NB4 (cell line): ENCODE measurements around the gene ITGB3.
"Not testable (repeated sequence)": the region's sequence is repeated elsewhere in the genome, so short reads cannot be mapped to it uniquely, and the experiment has no call there.

Experiments
- DNase-seq: peaks from one replicate; pipeline ENCODE4 v3.0.0; 2010; ENCODE audit warnings: low read depth
- H3K4me3 ChIP-seq: one replicate; pipeline ENCODE4 v1.5.1; 2011; ENCODE audit warnings: mild to moderate bottlenecking, low read depth, low read length, moderate library complexity
- MYC ChIP-seq: IDR thresholded peaks from 2 replicates; pipeline ENCODE4 v1.6.1; 2011; ENCODE audit warnings: low read depth, low read length
- POLR2A ChIP-seq: IDR thresholded peaks from 2 replicates; pipeline ENCODE4 v1.6.1; 2011; ENCODE audit warnings: mild to moderate bottlenecking; ENCODE audit not compliant: insufficient read length; ENCODE audit errors: extremely low read depth
- TF ChIP-seq, protein P1 (sequence below): IDR thresholded peaks from one replicate; pipeline ENCODE4 v1.5.1; 2012; ENCODE audit warnings: low read depth, low read length
- TF ChIP-seq, protein P2 (sequence below): IDR thresholded peaks from 2 replicates; pipeline ENCODE4 v1.6.1; 2011; ENCODE audit warnings: low read depth, low read length

Gene ITGB3

DNA sequence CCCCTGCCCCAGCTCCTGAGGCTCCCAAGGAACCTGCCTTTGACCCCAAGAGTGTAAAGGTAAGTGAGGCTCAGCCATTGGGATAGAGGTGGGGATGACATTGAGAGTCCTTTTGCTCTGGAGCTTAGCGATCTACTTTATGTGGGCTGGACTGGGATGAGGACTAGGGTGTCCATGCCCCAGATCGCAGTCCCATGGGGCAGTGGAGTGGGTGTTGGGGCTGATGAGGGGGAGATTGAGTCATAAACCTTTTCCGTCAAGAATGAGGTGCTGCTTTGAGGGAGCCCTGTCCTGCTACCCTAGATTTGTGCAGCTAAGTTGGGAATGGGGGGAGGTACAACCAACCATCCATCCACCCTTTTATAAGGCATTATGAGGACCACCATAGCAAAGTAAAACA lies 44.1 kb upstream of the ITGB3 start:
- H3K4me3 ChIP-seq, result no peak overlapping the region
- TF ChIP-seq POLR2A, result no peak
- no peak for TF ChIP-seq MYC
- TF ChIP-seq, protein P1, sequence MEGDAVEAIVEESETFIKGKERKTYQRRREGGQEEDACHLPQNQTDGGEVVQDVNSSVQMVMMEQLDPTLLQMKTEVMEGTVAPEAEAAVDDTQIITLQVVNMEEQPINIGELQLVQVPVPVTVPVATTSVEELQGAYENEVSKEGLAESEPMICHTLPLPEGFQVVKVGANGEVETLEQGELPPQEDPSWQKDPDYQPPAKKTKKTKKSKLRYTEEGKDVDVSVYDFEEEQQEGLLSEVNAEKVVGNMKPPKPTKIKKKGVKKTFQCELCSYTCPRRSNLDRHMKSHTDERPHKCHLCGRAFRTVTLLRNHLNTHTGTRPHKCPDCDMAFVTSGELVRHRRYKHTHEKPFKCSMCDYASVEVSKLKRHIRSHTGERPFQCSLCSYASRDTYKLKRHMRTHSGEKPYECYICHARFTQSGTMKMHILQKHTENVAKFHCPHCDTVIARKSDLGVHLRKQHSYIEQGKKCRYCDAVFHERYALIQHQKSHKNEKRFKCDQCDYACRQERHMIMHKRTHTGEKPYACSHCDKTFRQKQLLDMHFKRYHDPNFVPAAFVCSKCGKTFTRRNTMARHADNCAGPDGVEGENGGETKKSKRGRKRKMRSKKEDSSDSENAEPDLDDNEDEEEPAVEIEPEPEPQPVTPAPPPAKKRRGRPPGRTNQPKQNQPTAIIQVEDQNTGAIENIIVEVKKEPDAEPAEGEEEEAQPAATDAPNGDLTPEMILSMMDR, result no peak
- TF ChIP-seq, protein P2, sequence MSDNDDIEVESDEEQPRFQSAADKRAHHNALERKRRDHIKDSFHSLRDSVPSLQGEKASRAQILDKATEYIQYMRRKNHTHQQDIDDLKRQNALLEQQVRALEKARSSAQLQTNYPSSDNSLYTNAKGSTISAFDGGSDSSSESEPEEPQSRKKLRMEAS, result no peak
- DNase-seq, result no peak

DNA sequence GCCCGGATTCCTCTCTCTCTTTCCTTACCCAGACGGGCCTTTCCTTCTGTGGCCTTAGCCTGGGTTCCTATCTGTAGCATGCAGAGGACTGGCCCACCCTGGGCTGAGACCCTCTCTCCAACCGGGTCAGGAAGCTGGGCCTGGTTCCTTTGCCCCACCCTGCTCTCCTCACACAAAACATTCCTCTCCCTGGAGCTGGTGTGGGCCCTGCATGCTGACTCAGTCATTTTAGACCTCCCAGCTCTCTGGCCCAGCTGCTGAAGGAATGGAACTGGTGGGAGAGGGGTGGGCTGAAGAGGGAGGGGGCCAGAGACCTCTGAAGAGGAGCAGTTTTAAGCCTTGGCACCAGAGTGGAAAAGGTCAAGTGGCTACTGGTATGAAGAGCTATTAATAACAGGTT lies 43.5 kb upstream of the ITGB3 start:
- no peak overlapping the region for H3K4me3 ChIP-seq
- DNase-seq, result no peak
- TF ChIP-seq, protein P1, result no peak
- no peak for TF ChIP-seq MYC
- no peak for TF ChIP-seq POLR2A
- TF ChIP-seq, protein P2, result no peak

DNA sequence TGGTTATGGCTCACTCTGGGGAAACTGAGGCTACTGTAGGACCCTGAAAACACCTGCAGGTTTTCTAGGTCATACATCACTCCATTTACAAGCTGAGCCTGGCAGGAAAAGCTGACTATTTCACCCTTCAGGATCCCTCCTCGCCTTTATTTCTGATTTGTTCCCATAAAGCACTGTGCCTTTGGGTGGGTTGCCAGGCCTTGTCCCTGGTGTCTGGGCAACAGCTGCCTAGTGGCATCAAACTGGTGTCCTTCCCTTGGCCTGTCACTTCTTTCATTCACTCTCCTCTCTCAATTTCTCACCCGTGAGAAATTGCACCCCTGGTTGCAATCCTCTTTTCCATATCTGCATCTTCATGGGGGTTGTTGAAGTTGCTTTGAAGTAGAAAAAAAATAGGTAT lies 42.8 kb upstream of the ITGB3 start:
- TF ChIP-seq, protein P2, result no peak
- TF ChIP-seq POLR2A, result no peak
- DNase-seq, result no peak
- no peak overlapping the region for H3K4me3 ChIP-seq

DNA sequence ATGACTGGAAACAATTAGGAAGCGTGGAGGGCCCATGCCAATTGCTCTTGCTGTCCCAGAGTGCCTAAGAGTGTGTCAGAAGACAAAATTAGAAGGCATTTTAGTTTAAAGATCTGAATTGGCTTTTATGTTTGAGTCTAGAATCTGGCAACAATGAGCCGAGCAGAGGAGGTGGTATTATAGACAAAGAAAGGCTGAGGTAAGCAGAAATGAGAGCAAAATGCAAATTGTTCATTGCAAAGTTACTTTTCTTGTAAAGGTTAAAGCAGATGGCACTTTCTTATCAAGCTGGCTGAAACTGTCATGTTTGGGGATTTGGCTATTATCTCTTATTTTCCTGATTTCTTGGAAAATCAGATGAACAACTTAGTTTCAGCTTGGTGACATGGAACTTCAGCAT lies 41.2 kb upstream of the ITGB3 start:
- TF ChIP-seq, protein P2, result no peak
- TF ChIP-seq MYC, result no peak
- TF ChIP-seq, protein P1, result no peak
- TF ChIP-seq POLR2A, result no peak
- no peak for DNase-seq
- H3K4me3 ChIP-seq, result no peak overlapping the region

DNA sequence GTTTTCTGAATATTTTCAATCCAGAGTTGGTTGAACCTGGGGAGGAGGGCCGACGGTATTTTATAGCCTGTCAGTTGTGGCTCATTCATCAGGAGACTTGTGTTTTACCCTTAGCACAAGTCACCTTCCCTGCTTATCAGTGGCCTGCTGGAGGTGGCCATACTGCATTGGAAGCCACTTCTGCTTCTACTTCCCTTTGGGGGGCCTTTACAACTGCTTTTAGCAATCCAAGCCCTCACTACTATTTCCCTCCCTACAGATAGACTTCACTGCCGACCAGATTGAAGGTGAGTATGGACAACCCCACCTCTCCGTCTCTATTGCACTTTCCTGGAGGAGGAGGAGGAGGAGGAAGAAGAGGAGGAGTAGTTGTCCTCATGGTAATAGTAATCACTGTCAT lies 40.1 kb upstream of the ITGB3 start:
- DNase-seq, result no peak
- H3K4me3 ChIP-seq, result no peak overlapping the region
- TF ChIP-seq POLR2A (no peak), MYC (no peak)
- TF ChIP-seq, protein P1, result no peak
- TF ChIP-seq, protein P2, result no peak

DNA sequence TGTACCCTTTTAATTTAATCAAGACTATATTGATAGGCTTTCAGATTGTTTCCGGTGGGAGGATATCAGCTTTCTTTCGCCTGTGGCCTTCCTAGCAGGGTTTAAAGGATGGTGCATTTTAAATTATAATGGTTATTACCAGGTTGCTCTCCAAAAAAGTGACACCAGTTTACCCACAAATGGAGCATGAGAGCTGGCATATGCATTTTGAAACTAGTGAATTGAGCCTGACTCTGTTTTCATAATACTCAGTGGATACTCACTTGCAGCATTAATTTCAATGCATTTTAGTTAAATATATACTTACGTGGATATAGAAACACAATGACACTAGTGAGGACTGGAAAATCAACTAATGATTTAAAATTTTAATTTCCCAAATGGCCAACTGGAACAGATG lies 38.7 kb upstream of the ITGB3 start:
- DNase-seq, result no peak
- TF ChIP-seq, protein P2, result no peak
- TF ChIP-seq, protein P1, result no peak
- TF ChIP-seq POLR2A (no peak), MYC (no peak)
- H3K4me3 ChIP-seq, result no peak overlapping the region

DNA sequence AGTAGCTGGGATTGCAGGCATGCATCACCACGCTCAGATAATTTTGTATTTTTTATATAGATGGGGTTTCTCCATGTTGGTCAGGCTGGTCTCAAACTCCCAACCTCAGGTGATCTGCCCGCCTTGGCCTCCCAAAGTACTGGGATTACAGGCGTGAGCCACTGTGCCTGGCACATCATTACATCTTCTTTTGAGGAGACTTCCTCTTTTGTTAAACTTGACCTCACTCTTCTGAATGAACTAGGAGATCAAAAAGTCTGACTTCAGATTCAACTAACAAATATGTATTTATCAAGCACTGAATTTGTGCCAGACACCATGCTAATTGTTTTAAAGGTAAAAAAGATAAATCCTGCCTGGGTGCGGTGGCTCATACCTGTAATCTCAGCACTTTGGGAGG lies 36.8 kb upstream of the ITGB3 start:
- not testable (repeated sequence) for H3K4me3 ChIP-seq, DNase-seq

DNA sequence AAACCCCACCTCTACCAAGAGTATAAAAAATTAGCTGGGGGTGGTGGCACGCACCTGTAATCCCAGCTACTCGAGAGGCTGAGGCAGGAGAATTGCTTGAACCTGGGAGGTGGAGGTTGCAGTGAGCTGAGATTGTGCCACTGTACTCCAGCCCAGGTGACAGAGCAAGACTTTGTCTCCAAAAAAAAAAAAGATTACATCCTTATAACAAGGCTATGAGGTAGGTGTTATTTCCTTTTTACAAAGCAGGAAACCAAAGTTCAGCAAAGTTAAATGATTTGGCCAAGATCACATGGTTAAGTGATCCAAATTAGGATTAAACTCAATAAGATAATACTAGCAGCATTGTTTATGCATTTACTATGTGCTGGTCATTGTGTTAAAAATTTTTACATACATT lies 36.3 kb upstream of the ITGB3 start:
- H3K4me3 ChIP-seq, DNase-seq: not testable (repeated sequence)
